NCI-H526 (cell line): Measurements from ENCODE around the gene TBC1D32.
"Not testable (repeated sequence)": the region's sequence is repeated elsewhere in the genome, so short reads cannot be mapped to it uniquely, and the experiment has no call there.

ENCODE experiments used
- DNase-seq, 2 experiments: peaks; one replicate each; lab custom pipeline; 2025; lab: John Stamatoyannopoulos, UW

TBC1D32 gene, protein sequence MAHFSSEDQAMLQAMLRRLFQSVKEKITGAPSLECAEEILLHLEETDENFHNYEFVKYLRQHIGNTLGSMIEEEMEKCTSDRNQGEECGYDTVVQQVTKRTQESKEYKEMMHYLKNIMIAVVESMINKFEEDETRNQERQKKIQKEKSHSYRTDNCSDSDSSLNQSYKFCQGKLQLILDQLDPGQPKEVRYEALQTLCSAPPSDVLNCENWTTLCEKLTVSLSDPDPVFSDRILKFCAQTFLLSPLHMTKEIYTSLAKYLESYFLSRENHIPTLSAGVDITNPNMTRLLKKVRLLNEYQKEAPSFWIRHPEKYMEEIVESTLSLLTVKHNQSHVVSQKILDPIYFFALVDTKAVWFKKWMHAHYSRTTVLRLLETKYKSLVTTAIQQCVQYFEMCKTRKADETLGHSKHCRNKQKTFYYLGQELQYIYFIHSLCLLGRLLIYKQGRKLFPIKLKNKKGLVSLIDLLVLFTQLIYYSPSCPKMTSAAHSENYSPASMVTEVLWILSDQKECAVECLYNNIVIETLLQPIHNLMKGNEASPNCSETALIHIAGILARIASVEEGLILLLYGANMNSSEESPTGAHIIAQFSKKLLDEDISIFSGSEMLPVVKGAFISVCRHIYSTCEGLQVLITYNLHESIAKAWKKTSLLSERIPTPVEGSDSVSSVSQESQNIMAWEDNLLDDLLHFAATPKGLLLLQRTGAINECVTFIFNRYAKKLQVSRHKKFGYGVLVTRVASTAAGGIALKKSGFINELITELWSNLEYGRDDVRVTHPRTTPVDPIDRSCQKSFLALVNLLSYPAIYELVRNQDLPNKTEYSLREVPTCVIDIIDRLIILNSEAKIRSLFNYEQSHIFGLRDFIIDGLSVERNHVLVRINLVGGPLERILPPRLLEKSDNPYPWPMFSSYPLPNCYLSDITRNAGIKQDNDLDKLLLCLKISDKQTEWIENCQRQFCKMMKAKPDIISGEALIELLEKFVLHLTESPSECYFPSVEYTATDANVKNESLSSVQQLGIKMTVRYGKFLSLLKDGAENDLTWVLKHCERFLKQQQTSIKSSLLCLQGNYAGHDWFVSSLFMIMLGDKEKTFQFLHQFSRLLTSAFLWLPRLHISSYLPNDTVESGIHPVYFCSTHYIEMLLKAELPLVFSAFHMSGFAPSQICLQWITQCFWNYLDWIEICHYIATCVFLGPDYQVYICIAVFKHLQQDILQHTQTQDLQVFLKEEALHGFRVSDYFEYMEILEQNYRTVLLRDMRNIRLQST

GRCh38 chr6:121334299-121335086 lies at the start of gene TBC1D32:
TBC1D32 (minus strand) TSS chr6:121334480; CDS start chr6:121334430, 50 bp downstream.
- DNase-seq: peak; percentile 77 to 90

GRCh38 chr6:121383478-121383877 lies 49.2 kb upstream of the TBC1D32 start:
- no peak for DNase-seq

DNA sequence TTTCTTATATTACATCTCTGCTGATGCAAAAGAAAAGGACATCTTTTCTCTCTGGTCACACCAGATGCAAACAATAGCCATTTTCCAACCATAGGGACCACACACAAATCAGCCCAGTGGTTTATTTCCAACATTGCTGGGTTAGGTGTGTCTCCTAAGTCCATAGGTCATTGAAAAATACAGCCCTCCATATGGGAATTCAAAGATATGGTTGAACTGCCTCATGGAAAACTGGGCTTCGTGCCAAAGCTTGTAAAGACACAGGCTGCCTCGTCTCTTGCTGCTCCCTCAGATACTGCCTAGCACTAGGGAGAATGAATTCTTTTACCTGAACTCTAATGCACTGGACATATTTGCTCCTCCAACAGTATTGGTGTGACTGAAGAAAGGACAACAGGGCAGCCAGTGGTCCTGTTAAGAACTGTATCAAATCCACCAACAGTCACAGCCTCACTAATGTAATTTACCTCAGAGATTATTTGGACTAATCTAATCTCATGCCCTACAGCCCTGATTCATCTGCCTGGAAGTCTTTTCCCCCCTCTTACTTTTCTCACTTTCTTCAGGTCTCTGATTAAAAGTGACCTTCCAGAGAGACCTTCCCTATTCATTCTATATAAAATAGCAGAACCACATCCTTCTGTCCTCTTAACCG lies 48.3 kb upstream of the TBC1D32 start:
- peak; percentile 11 to 49 for DNase-seq

DNA sequence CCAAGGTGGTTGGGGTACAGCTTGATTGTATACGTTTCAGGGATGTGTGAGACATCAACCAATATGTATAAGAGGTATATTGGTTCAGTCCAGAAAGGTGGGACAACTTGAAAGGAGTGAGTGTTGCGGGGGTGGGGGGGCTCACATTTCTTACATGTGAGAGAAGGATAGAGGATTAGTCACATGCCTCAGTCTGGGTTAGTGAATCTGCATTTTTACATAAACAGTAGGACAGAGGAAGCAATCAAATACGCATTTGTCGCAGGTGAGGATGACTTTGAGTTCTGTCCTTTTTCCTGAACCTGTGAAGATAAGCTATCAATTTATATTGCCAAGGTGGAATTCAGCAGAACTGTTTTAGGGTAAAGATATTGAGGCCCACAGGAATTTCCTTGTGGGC lies 42.1 kb upstream of the TBC1D32 start:
- no peak for DNase-seq

GRCh38 chr6:121374219-121374618 lies 39.9 kb upstream of the TBC1D32 start:
- not testable (repeated sequence) for DNase-seq

GRCh38 chr6:121365536-121366521 lies 31.5 kb upstream of the TBC1D32 start:
- no peak for DNase-seq

GRCh38 chr6:121356575-121356974 lies 22.3 kb upstream of the TBC1D32 start:
- no peak for DNase-seq

DNA sequence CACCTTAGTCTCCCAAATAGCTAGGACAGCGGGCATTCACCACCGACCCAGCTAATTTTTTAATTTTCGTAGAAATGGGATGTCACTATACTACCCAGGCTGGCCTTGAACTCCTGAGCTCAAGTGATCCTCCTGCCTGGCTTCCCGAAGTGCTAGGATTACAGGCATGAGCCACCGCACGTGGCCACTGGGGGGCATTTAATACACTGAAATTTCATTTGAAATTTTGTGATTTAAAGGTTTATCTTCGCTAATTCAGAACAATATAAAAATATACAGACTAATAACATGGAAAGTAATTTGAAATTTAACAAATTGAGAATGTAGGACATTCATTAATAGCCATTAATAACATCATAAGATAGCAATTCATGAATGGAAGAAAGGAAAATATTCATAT lies 20.5 kb upstream of the TBC1D32 start:
- no peak for DNase-seq

- DNase-seq: no peak
Measured at GRCh38 chr6:121352941-121353340, 18.7 kb upstream of the TBC1D32 start.

DNA sequence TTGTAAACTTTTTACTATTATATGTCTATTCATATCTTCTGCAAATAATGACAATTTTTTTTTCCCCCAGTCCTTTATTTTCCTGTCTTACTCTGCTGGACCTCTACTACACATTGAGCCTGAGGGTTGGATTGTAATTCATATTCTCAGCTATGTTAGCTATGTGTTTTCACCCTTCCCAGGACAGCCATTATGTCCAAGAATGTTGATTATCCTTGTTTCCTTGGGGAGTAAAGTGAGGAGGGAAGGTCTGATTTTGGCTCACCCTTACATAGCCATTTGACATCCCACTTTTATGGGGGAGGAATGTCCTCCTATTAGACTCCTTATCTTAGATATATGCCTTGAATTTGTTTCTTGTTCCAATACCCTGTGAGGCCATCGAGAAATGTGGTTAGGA lies 17.6 kb upstream of the TBC1D32 start:
- no peak for DNase-seq

DNA sequence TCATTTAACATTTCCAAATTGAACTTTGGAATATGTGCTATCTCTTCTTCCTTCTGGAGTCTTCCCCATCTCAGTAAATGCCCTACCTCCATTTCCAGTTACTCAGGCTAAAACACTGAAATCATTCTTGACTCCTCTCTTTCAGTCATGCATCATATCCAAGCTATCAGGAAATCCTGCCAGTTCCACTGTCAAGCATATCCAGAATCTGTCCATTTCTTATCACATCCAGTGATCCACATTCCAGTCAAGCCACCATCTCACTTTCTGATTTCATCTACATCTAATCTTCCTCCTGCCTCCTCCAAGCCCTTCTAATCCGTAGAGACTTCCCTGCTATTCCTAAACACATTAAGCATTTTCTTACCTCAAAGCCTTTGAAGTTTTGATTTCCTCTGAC lies 15.3 kb upstream of the TBC1D32 start:
- no peak for DNase-seq

GRCh38 chr6:121347484-121347883 lies 13.2 kb upstream of the TBC1D32 start:
- no peak for DNase-seq

DNA sequence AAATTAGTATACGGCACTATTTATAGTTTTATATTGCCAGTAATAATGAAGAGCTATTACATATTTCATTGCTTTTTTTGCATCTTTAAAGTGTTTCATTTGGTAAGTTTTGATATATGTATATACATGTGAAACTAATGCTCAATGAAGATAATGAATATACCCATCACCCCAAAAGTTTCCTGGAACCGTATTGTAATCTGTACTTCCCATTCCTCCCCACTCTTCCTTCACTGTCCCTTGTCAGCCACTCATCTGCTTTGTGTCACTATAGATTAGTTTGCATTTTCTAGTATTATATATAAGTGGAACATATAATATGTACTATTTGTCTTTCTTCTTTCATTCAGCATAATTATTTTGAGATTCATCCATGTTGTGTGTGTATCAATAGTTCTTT lies 10.3 kb upstream of the TBC1D32 start:
- DNase-seq: no peak

- no peak for DNase-seq
Measured at GRCh38 chr6:121339639-121340226, 5.5 kb upstream of the TBC1D32 start.

DNA sequence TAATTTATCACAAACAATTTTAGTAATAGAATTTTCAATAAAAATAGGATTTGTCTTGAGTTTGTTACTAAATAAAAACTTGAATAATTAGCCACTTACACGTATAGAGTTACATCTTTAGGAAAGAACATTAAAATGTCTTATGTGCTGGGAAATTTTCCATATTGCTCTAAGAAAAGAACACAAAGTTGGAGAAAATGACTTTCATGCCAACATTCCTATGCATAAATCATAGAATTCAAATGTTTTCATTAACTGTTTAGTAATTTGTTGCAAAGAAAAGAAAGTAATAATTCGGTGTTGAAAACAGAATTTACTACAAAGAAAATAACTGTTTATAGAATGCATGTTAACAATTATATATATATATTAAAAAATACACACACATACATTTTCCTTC lies 4.7 kb upstream of the TBC1D32 start:
- DNase-seq: no peak

GRCh38 chr6:121338366-121338765 lies 4.1 kb upstream of the TBC1D32 start:
- DNase-seq: no peak

DNA sequence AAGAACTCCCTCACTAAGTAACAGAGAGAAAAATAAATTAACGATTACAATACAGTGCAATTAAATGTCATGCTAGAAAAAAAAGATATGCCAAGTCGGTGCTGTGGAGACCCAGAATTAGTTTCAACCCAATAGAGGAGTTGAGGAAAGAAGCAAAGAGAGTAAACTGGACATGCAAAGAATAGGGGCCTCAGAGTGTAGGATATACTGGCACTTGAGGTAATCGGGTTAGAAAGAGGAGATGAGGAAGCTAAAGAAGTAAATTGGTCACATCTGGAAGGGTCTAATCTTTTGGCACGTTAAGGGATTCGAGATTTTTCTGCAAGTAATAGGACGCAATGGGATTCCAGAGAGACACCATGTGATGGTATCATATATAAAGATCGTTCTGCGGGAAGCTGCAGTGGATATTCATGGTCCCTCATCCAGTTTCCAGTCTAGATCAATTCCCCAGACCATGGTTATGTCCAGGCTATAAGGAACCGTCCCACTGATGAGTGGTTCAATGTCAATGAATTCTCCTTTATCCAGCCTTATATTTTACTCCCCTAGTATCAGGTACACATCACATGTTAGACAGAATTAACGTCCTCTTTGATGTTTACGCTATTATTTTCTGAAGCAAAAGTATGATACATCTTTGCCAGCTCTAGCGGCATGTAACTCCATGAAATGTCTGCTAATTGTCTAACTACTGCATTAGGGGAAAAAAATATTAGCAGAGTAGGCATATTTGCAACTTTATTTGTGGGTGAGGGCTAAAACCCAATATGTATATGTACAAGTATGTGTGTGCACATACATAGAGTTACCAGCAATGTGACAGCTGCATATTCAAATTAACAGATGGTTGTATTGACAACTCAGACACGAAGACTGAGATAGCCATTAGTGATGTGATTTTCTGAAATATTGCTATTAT lies 1.1 kb upstream of the TBC1D32 start:
- DNase-seq: peak in 1 of 2 experiments; percentile 44

DNA sequence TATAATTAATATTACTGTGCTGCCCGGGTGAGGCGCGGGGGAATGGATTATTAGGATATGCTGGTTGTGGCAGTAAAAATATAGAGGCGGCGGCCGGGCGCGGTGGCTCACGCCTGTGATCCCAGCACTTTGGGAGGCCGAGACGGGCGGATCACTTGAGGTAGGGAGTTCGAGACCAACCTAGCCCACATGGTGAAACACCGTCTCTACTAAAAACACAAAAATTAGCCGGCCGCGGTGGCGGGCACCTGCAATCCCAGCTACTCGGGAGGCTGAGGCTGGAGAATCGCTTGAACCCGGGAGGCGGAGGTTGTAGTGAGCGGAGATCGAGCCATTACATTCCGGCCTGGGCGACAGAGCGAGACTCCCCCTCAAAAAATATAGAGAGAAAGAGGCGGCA lies 586 bp downstream of the TBC1D32 start:
- not testable (repeated sequence) for DNase-seq
